GM12878 (cell line): Measurements from ENCODE around the gene ZNF883. TPM values are rescaled to one million over a fixed set of nuclear protein-coding genes. Genes with fewer than 3 reads are reported as not detected.

ENCODE experiments used
- ATAC-seq: fragments of 200-7000 bp; cut with Tn5 transposase; 3 replicates; pipeline ENCODE4 v1.9.1; 2020; ENCODE audit warnings: mild to moderate bottlenecking, moderate library complexity
- BruUV-seq: library from RNA; stranded (reverse); fragments of 400-500 nt; replicated peaks from 2 replicates; lab custom pipeline; 2021; lab: Mats Ljungman, UMichigan
- CTCF ChIA-PET: fragments of 300-600 bp; sonication (Branson Sonifier 250); formaldehyde crosslinking; extraction: SDS; loops from one replicate; lab custom pipeline; 2021; ENCODE audit warnings: inconsistent platforms; lab: Yijun Ruan, JAX
- POLR2A ChIA-PET: fragments of 350-600 bp; formaldehyde crosslinking; extraction: SDS; loops from one replicate; lab custom pipeline; 2021; ENCODE audit warnings: inconsistent platforms; lab: Charles Lee
- RAD21 ChIA-PET: fragments of 300-600 bp; sonication (Branson Sonifier 250); formaldehyde crosslinking; loops from one replicate; lab custom pipeline; 2023; ENCODE audit warnings: antibody characterized with exemption; ENCODE audit not compliant: unreplicated experiment; lab: Charles Lee
- SMC1A ChIA-PET: fragments of 300-600 bp; sonication (Branson Sonifier 250); formaldehyde crosslinking; loops from one replicate; lab custom pipeline; 2023; ENCODE audit not compliant: unreplicated experiment, uncharacterized antibody; lab: Charles Lee
- DNase-seq: peaks from one replicate; pipeline ENCODE4 v3.0.0-alpha.2; 2011; ENCODE audit warnings: low read depth, low spot score
- FAIRE-seq: peaks from 3 replicates; lab custom pipeline; 2011; peaks lifted over from hg19 to GRCh38; lab: Jason Lieb, UNC
- H2AFZ ChIP-seq: 2 replicates; pipeline ENCODE4 v1.6.0; 2011; ENCODE audit warnings: low read depth, low read length, control low read depth; ENCODE audit not compliant: control insufficient read depth
- H3K27ac ChIP-seq: 2 replicates; pipeline ENCODE4 v1.5.1; 2011; ENCODE audit warnings: control low read depth; ENCODE audit not compliant: control insufficient read depth, insufficient read depth
- H3K27me3 ChIP-seq, 2 experiments: replicated peaks in 1 of 2; 2 replicates each; pipeline versions ENCODE4 v1.6.0 to v1.6.1; 2011; ENCODE audit warnings: low read length in 1 of 2; ENCODE audit not compliant: control insufficient read depth in 2 of 2, insufficient read depth in 2 of 2
- H3K36me3 ChIP-seq, 2 experiments: 2 replicates each; pipeline ENCODE4 v1.5.1; 2011; ENCODE audit warnings: low read length in 1 of 2; ENCODE audit not compliant: control insufficient read depth in 2 of 2, insufficient read depth in 2 of 2
- H3K4me1 ChIP-seq: 2 replicates; pipeline ENCODE4 v1.6.1; 2011; ENCODE audit warnings: mild to moderate bottlenecking, low read length, moderate library complexity, mixed read lengths; ENCODE audit not compliant: control insufficient read depth, insufficient read depth
- H3K4me2 ChIP-seq: 2 replicates; pipeline ENCODE4 v1.6.0; 2011; ENCODE audit warnings: control low read depth; ENCODE audit not compliant: control insufficient read depth, insufficient read depth
- H3K4me3 ChIP-seq: fragments of 200-600 bp; sonication (generic); 2 replicates; pipeline ENCODE4 v1.5.1; 2016
- H3K79me2 ChIP-seq: 2 replicates; pipeline ENCODE4 v1.6.0; 2011; ENCODE audit warnings: low read length; ENCODE audit not compliant: control insufficient read depth, insufficient read depth
- H3K9ac ChIP-seq: 2 replicates; pipeline ENCODE4 v1.8.0; 2011; ENCODE audit warnings: low read length, control low read depth, mixed read lengths; ENCODE audit not compliant: control insufficient read depth, insufficient read depth
- H3K9me3 ChIP-seq: replicated peaks from 3 replicates; pipeline ENCODE4 v1.5.1; 2011; ENCODE audit warnings: mild to moderate bottlenecking, low read length; ENCODE audit not compliant: control insufficient read depth, insufficient read depth
- H4K20me1 ChIP-seq: 2 replicates; pipeline ENCODE4 v1.6.0; 2011; ENCODE audit not compliant: control insufficient read depth, insufficient read depth
- BACH1 ChIP-seq: fragments of 450-650 bp; IDR thresholded peaks from 2 replicates; pipeline ENCODE4 v1.6.1; 2017; ENCODE audit warnings: mild to moderate bottlenecking, borderline replicate concordance
- BHLHE40 ChIP-seq, 2 experiments: fragments of 450-650 bp in 1 of 2; IDR thresholded peaks; 2 replicates each; pipeline ENCODE4 v1.6.1; 2011 to 2017; ENCODE audit warnings: low read depth in 2 of 2, borderline replicate concordance in 1 of 2, improper control_type of control experiment in 1 of 2, low read length in 1 of 2, mild to moderate bottlenecking in 1 of 2
- CEBPB ChIP-seq, 2 experiments: fragments of 150-350 bp in 1 of 2; IDR thresholded peaks; 2 replicates each; pipeline ENCODE4 v1.6.1; 2012 to 2014; ENCODE audit warnings: low read depth in 2 of 2, low read length in 2 of 2, borderline replicate concordance in 1 of 2, inconsistent platforms in 1 of 2
- CHD1 ChIP-seq: IDR thresholded peaks from 2 replicates; pipeline ENCODE4 v1.6.1; 2012; ENCODE audit warnings: low read depth, low read length, improper control_type of control experiment
- CHD2 ChIP-seq: IDR thresholded peaks from 2 replicates; pipeline ENCODE4 v1.6.1; 2011; ENCODE audit warnings: low read depth, low read length, improper control_type of control experiment, borderline replicate concordance
- CREB1 ChIP-seq: IDR thresholded peaks from 2 replicates; pipeline ENCODE4 v1.6.1; 2012; ENCODE audit warnings: low read depth, mild to moderate bottlenecking, inconsistent platforms
- HDAC2 ChIP-seq: fragments of 200-600 bp; sonication (generic); IDR thresholded peaks from 2 replicates; pipeline ENCODE4 v1.6.1; 2017
- KAT2A ChIP-seq: conservative IDR thresholded peaks from 2 replicates; pipeline ENCODE4 v1.6.1; 2011; ENCODE audit warnings: low read depth, low read length; ENCODE audit not compliant: control insufficient read depth
- NFXL1 ChIP-seq: fragments of 450-650 bp; IDR thresholded peaks from 2 replicates; pipeline ENCODE4 v1.6.1; 2017; ENCODE audit warnings: antibody characterized with exemption, mild to moderate bottlenecking, borderline replicate concordance
- POLR2AphosphoS5 ChIP-seq: IDR thresholded peaks from 2 replicates; pipeline ENCODE4 v1.6.1; 2011; ENCODE audit warnings: mild to moderate bottlenecking, low read length, inconsistent platforms
- RAD21 ChIP-seq: IDR thresholded peaks from 2 replicates; pipeline ENCODE4 v1.6.1; 2011; ENCODE audit warnings: mild to moderate bottlenecking, low read depth, low read length, moderate library complexity; ENCODE audit not compliant: insufficient read depth
- RBBP5 ChIP-seq: fragments of 200-600 bp; sonication (generic); conservative IDR thresholded peaks from 2 replicates; pipeline ENCODE4 v1.6.1; 2016
- SIX5 ChIP-seq: IDR thresholded peaks from 2 replicates; pipeline ENCODE4 v1.6.1; 2011; ENCODE audit warnings: mild to moderate bottlenecking, low read depth, low read length, moderate library complexity; ENCODE audit not compliant: severe bottlenecking
- SMC3 ChIP-seq: IDR thresholded peaks from 2 replicates; pipeline ENCODE4 v1.6.1; 2011; ENCODE audit warnings: low read length, improper control_type of control experiment, borderline replicate concordance
- SPI1 ChIP-seq: IDR thresholded peaks from 2 replicates; pipeline ENCODE4 v1.6.1; 2011; ENCODE audit warnings: low read depth, mild to moderate bottlenecking, low read length, moderate library complexity, borderline replicate concordance; ENCODE audit not compliant: insufficient read depth
- SRF ChIP-seq, 2 experiments: IDR thresholded peaks; 2 replicates each; pipeline ENCODE4 v1.6.1; 2011; ENCODE audit warnings: low read depth in 2 of 2, low read length in 2 of 2, mild to moderate bottlenecking in 1 of 2, moderate library complexity in 1 of 2
- ZNF274 ChIP-seq: IDR thresholded peaks from one replicate; pipeline ENCODE4 v1.8.0; 2011; ENCODE audit not compliant: insufficient read length, insufficient read depth
- ZZZ3 ChIP-seq: IDR thresholded peaks from 2 replicates; pipeline ENCODE4 v1.6.1; 2011; ENCODE audit warnings: low read depth; ENCODE audit not compliant: control insufficient read depth, insufficient read length
- whole genome bisulfite sequencing: methylation state at CpG from one replicate; pipeline ENCODE4 v1.1.6; 2016; ENCODE audit warnings: low lambda C conversion rate; ENCODE audit not compliant: insufficient replicate concordance, insufficient coverage; ENCODE audit errors: missing lambda C conversion rate; 5-methylcytosine and 5-hydroxymethylcytosine counted together
- in situ Hi-C: fragments of 300-500 bp; cut with MboI; formaldehyde crosslinking; loops from 9 replicates; pipeline ENCODE4 v1.14.3; 2018; ENCODE audit warnings: mixed read lengths
- intact Hi-C: fragments of 100-400 bp; cut with micrococcal nuclease; formaldehyde crosslinking; loops from one replicate; pipeline ENCODE4 v1.14.2; 2022; ENCODE audit not compliant: unreplicated experiment
- polyA plus RNA-seq, 11 experiments: library from polyadenylated mRNA; depleted of rRNA in 4 of 11; unstranded in 6 of 11; stranded (reverse) in 5 of 11; fragments of >200 nt; fragmentation: Nextera tagmentation in 4 of 11; fragmentation: Illumina TruSeq in 1 of 11; extraction: Ambion mirVana in 4 of 11; extraction: Trizol in 1 of 11; gene quantifications; 1 replicate in 1 of 11; 2 replicates in 10 of 11; pipeline versions ENCODE4 v1.2.1 to v1.2.3, GENCODE V29; 2011 to 2016; ENCODE audit warnings: inconsistent platforms in 2 of 11, missing spikeins in 2 of 11, low read depth in 1 of 11
- total RNA-seq, 4 experiments: library from RNA; depleted of rRNA in 3 of 4; stranded (reverse); fragments of >200 nt in 3 of 4; fragmentation: Illumina TruSeq in 1 of 4; extraction: Trizol in 1 of 4; gene quantifications; 2 replicates each; pipeline versions ENCODE4 v1.2.1 to v1.2.3, GENCODE V29; 2013 to 2021
- TF ChIP-seq, protein P1 (sequence below), 3 experiments: IDR thresholded peaks in 2 of 3; conservative IDR thresholded peaks in 1 of 3; 2 replicates each; pipeline ENCODE4 v1.5.1; 2011; ENCODE audit warnings: low read depth in 3 of 3, low read length in 3 of 3, mild to moderate bottlenecking in 3 of 3, control low read depth in 2 of 3, moderate library complexity in 2 of 3, inconsistent platforms in 1 of 3, mixed read lengths in 1 of 3; ENCODE audit not compliant: control insufficient read depth in 2 of 3, insufficient read depth in 1 of 3; ENCODE audit errors: extremely low read depth in 1 of 3
- TF ChIP-seq, protein P2 (sequence below): IDR thresholded peaks from 2 replicates; pipeline ENCODE4 v1.6.1; 2012; ENCODE audit warnings: low read depth, low read length, improper control_type of control experiment
- TF ChIP-seq, protein P3 (sequence below): IDR thresholded peaks from 2 replicates; pipeline ENCODE4 v1.6.1; 2011; ENCODE audit warnings: mild to moderate bottlenecking, low read depth, low read length, moderate library complexity; ENCODE audit not compliant: insufficient replicate concordance

ZNF883 gene
- total and polyA plus RNA-seq, 10 of the 15 experiments (the other 5 are each of a cell fraction or from before 2014, with no cell fraction given) = 0.10 to 0.72 (median 0.25) TPM

DNA sequence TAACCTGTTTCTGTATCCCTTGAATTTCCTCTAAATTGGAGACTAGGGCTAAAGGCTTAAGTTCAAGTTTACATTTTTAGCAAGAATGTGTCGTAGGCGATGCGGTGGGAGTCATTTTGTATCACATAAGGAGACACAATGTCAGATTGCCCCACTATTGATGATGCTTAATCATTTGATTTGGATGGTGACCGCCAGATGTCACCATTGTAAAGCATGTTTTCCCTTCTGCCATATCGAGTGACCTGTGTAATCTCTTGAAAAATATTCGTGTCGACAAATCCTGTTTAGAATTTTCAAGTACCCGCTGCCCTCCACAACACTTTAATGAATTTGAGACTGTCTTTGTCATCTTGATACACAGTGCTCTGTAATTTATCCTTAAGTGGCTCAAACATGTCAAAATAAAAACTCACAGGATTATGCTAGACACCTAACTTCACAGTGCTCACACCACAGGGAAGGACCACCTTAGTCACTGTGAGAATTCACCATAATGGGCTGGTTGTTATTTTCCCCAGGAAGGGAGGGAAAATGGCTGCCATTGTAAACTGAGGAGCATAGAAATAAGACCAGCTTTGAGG is 86.8 kb downstream of the ZNF883 start:
- Histone ChIP-seq H3K27me3 (no peaks in the 10 kb centered on the region), H3K9me3 (no peaks in the 10 kb centered on the region; the same call in 2 of the 3 replicates), H3K79me2 (no peaks in the 10 kb centered on the region), H4K20me1 (no peaks in the 10 kb centered on the region), H2AFZ (no peak overlapping the region), H3K4me3 (no peak overlapping the region), H3K4me2 (no peak overlapping the region), H3K9ac (no peak overlapping the region), H3K4me1 (no peaks in the 10 kb centered on the region), H3K36me3 (no peaks in the 10 kb centered on the region), H3K27ac (no peak overlapping the region)
- no TSS peak for BruUV-seq
- peak; percentile 69 for ATAC-seq
- in situ Hi-C loops (no loop called here), intact Hi-C loops (loop anchor here (5.0 to 10.0 kb wide), 3 partner anchors 187 to 730 kb away; no protein-coding TSS in a partner anchor)
- TF ChIP-seq, protein P1, sequence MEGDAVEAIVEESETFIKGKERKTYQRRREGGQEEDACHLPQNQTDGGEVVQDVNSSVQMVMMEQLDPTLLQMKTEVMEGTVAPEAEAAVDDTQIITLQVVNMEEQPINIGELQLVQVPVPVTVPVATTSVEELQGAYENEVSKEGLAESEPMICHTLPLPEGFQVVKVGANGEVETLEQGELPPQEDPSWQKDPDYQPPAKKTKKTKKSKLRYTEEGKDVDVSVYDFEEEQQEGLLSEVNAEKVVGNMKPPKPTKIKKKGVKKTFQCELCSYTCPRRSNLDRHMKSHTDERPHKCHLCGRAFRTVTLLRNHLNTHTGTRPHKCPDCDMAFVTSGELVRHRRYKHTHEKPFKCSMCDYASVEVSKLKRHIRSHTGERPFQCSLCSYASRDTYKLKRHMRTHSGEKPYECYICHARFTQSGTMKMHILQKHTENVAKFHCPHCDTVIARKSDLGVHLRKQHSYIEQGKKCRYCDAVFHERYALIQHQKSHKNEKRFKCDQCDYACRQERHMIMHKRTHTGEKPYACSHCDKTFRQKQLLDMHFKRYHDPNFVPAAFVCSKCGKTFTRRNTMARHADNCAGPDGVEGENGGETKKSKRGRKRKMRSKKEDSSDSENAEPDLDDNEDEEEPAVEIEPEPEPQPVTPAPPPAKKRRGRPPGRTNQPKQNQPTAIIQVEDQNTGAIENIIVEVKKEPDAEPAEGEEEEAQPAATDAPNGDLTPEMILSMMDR (IDR thresholded peaks at IDR 0.05 in 2 of 3, conservative IDR thresholded peaks at IDR 0.05 in 1 of 3; ENCODE audit: control insufficient read depth in 2 of 3, extremely low read depth in 1 of 3, insufficient read depth in 1 of 3, low read depth in 3 of 3, low read length in 3 of 3) = peak; percentile 32 to 47 (median 45); a peak in 4 of 6 replicates
- TF ChIP-seq SMC3 (peak; percentile 36; the same call in 1 of the 2 replicates), NFXL1 (no peak), CREB1 (no peak), KAT2A (no peak), BACH1 (no peak), RAD21 (peak; percentile 70), HDAC2 (no peak), ZNF274 (no peak), RBBP5 (no peak), ZZZ3 (no peak), BHLHE40 (IDR thresholded peaks at IDR 0.05; ENCODE audit: borderline replicate concordance in 1 of 2, low read depth in 2 of 2, low read length in 1 of 2) (no peak), POLR2AphosphoS5 (no peak), SRF (IDR thresholded peaks at IDR 0.05; ENCODE audit: low read depth in 2 of 2, low read length in 2 of 2) (no peak), SIX5 (no peak), CHD2 (no peak), CEBPB (IDR thresholded peaks at IDR 0.05; ENCODE audit: borderline replicate concordance in 1 of 2, low read depth in 2 of 2, low read length in 2 of 2) (no peak), SPI1 (no peak), CHD1 (no peak)
- TF ChIP-seq, protein P2, sequence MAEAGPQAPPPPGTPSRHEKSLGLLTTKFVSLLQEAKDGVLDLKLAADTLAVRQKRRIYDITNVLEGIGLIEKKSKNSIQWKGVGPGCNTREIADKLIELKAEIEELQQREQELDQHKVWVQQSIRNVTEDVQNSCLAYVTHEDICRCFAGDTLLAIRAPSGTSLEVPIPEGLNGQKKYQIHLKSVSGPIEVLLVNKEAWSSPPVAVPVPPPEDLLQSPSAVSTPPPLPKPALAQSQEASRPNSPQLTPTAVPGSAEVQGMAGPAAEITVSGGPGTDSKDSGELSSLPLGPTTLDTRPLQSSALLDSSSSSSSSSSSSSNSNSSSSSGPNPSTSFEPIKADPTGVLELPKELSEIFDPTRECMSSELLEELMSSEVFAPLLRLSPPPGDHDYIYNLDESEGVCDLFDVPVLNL = no peak
- TF ChIP-seq, protein P3, sequence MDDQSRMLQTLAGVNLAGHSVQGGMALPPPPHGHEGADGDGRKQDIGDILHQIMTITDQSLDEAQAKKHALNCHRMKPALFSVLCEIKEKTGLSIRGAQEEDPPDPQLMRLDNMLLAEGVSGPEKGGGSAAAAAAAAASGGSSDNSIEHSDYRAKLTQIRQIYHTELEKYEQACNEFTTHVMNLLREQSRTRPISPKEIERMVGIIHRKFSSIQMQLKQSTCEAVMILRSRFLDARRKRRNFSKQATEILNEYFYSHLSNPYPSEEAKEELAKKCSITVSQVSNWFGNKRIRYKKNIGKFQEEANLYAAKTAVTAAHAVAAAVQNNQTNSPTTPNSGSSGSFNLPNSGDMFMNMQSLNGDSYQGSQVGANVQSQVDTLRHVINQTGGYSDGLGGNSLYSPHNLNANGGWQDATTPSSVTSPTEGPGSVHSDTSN = no peak
- ChIA-PET RAD21 (no interaction called here), CTCF (interaction anchor here (1.3 kb wide), 1 partner anchor 27 kb away, joined by 3 read pairs; no protein-coding TSS in a partner anchor), POLR2A (no interaction called here), SMC1A (no interaction called here)
- peak; percentile 64 for FAIRE-seq
- DNase-seq = no peak
- WGBS = 22% methylated on average over 8 of the region's 8 CpGs
